ENCODE measurements around the gene GDAP2.

The GDAP2 gene

DNA sequence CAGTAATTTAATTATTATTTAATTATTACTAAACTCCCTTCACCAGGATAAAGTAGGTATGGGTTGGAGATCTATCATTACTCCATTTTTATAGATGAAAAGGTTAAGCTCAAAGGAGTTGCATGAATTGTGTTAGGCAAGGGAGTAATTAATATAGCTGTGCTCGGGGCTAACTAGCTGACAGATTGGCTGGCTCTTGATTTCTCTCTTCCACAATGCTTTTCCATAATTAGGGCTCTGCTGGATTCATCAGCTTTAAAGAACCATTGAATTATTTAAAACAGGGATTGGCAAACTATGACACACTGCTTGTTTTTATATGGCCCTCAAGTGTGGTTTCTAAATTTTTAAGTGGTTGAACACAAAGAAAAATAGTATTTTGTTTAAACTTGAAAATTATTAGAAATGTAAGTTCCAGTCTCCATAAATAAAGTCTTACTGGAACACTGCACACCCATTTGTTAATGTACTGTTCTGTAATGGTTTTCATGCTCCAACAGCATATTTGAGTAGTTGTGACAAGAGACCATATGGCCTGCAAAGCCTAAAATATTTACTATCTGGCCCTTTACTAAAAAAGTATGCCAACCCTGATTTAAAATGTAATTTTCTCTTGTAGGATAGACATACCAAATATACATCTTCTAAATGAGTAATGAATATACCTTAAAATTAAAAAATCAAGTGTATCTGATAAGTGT, 76.4 kb downstream of the GDAP2 start:
- TF ChIP-seq, protein P1, sequence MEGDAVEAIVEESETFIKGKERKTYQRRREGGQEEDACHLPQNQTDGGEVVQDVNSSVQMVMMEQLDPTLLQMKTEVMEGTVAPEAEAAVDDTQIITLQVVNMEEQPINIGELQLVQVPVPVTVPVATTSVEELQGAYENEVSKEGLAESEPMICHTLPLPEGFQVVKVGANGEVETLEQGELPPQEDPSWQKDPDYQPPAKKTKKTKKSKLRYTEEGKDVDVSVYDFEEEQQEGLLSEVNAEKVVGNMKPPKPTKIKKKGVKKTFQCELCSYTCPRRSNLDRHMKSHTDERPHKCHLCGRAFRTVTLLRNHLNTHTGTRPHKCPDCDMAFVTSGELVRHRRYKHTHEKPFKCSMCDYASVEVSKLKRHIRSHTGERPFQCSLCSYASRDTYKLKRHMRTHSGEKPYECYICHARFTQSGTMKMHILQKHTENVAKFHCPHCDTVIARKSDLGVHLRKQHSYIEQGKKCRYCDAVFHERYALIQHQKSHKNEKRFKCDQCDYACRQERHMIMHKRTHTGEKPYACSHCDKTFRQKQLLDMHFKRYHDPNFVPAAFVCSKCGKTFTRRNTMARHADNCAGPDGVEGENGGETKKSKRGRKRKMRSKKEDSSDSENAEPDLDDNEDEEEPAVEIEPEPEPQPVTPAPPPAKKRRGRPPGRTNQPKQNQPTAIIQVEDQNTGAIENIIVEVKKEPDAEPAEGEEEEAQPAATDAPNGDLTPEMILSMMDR (IDR thresholded peaks at IDR 0.05) = no peak

DNA sequence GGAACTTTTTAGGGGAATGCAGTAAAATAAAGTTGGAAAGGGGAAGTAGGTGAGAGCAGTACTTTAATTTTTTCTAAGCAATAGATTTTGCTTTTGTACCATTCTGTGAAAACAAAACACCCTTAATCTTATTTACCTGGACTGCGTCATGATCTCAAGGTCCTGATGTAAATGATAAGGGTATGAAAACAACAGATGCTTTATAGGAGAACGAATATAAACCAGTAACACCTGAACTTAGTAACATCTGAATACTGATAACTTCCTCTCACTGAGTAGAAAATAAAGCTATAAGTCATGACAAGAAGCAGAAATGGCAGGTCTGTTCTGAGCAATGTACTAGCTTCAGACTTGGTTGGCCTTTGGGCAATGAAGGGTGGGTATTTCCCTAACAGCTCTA, 77.7 kb downstream of the GDAP2 start:
- TF ChIP-seq, protein P1 (IDR thresholded peaks at IDR 0.05) = no peak

DNA sequence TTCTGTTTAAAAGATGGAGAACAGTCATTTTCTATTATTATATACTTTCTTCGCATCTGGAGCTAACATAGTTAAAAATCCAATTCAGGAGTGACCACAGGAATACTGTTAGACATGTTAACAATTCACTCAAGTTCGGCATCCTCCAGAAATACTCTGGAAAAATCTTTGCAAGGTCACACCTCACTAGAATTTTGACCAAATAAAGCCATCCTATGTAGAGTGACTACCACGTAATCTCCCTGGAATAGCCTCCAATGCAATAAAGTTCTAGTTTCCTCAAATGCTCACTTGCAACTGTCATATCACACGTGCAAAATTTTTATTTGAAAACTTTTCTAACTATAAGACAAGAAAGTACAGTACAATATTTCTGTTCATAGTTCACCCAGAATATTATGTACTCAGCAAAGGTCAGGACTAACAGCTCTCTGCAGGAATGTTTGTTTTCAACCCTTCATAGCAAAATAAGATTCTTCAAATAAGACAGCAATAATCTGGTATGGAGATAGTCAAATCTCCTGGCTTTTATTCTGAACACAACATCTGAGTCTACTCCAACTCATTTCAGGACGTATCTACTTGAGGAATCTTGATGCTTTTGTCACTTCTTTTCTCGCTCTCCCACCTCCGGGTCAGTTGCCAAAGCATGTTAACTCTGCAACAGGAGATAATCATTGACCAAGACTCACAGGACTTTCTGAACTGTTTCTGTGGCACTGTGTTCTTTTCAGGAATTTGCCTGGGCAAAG, 82.6 kb downstream of the GDAP2 start:
- TF ChIP-seq, protein P1 (IDR thresholded peaks at IDR 0.05) = no peak

DNA sequence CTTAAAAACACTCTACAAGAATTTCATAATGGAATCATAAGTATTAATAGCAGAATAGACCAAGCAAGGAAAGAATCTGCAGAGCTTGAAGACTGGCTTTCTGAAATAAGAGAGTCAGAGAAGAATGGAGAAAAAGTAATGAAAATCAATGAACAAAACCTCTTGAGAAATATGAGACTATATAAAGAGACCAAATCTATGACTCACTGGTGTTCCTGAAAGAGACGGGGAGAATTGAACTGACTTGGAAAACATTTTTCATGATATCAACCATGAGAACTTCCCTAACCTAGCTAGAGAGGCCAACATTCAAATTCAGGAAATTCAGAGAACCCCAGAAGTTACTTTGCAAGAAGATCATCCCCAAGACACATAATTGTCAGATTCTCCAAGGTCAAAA, 85.6 kb downstream of the GDAP2 start:
- TF ChIP-seq, protein P1 (IDR thresholded peaks at IDR 0.05) = no peak

DNA sequence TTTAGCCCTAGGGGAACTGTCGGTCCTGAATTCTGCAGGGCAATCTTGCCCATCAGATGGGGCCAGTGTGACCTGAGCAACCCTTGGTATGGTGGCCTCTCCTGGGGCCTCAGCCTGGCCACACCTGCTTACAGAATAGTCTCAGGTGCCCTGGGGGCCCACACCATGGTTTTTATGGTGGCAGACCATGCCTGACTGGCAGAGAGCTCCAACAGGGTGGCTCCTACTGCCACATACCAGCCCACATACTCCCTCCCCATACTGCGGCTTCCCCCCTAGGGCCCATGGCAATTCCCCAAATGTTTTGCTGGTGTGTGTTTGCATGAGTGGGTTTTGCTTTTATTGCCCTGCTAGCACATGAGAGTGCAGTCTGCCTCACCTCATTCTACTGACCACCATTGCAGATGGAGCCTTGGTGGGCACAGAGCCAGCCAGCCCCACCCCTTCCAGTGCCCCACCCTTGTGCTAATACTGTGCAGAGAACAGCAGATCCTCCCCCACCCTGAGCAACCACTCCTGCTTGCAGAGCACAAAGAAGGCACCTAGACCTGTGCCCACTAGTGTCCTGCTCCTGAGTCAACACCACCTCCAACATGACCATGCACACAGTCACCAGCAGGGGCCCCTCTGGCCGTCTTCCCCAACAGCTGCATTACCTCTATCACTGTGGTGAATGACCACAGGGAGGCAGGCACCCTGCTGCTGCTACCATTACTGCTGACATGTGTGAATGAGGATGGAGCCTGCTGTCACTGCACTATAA, 86.8 kb downstream of the GDAP2 start:
- TF ChIP-seq, protein P1 (IDR thresholded peaks at IDR 0.05) = no peak

GRCh38 chr1:117841117-117841650, 88.2 kb downstream of the GDAP2 start:
- TF ChIP-seq, protein P1 (IDR thresholded peaks at IDR 0.05) = no peak

- TF ChIP-seq, protein P1 (IDR thresholded peaks at IDR 0.05) = no peak
These were observed 90.5 kb downstream of the GDAP2 start for GRCh38 chr1:117838911-117839310.

Measured in LNCAP (cell line).